Endodermal cell (in vitro differentiated cells): Measurements from ENCODE around the gene TAS2R20. TPM values are rescaled to one million over a fixed set of nuclear protein-coding genes. Genes with fewer than 3 reads are reported as not detected.

ENCODE experiments used
- DNase-seq: peaks from one replicate; pipeline ENCODE4 v3.0.0-alpha.2; 2017
- H3K27ac ChIP-seq: 2 replicates; pipeline ENCODE4 v1.5.1; 2013; ENCODE audit warnings: mild to moderate bottlenecking, low read depth, low read length, moderate library complexity
- H3K27me3 ChIP-seq: 2 replicates; pipeline ENCODE4 v1.6.1; 2013; ENCODE audit warnings: mild to moderate bottlenecking, low read length, moderate library complexity; ENCODE audit not compliant: insufficient read depth, control insufficient read depth, poor library complexity, severe bottlenecking
- H3K36me3 ChIP-seq: 2 replicates; pipeline ENCODE4 v1.7.0; 2013; ENCODE audit warnings: mild to moderate bottlenecking, low read length, moderate library complexity; ENCODE audit not compliant: control insufficient read depth, insufficient read depth
- H3K4me1 ChIP-seq: one replicate; pipeline ENCODE4 v1.7.0; 2013; ENCODE audit warnings: low read length; ENCODE audit not compliant: control insufficient read depth, insufficient read depth
- H3K4me3 ChIP-seq: 2 replicates; pipeline ENCODE4 v1.5.1; 2013; ENCODE audit warnings: mild to moderate bottlenecking, low read length, moderate library complexity
- H3K9ac ChIP-seq: 2 replicates; pipeline ENCODE4 v1.6.1; 2013; ENCODE audit warnings: mild to moderate bottlenecking, low read length, moderate library complexity; ENCODE audit not compliant: poor library complexity, severe bottlenecking; ENCODE audit errors: extremely low read depth
- H3K9me3 ChIP-seq: 2 replicates; pipeline ENCODE4 v1.6.1; 2013; ENCODE audit warnings: mild to moderate bottlenecking, low read length, moderate library complexity; ENCODE audit not compliant: control insufficient read depth
- H3K27ac Mint-ChIP-seq: 2 replicates; pipeline ENCODE4 v1.8.0; 2020; ENCODE audit warnings: mixed read lengths
- H3K27me3 Mint-ChIP-seq: 2 replicates; pipeline ENCODE4 v1.8.0; 2021; ENCODE audit warnings: mild to moderate bottlenecking, mixed read lengths; ENCODE audit not compliant: insufficient read depth
- H3K36me3 Mint-ChIP-seq: 2 replicates; pipeline ENCODE4 v1.8.0; 2020; ENCODE audit warnings: low read depth, mixed read lengths
- H3K4me1 Mint-ChIP-seq: 2 replicates; pipeline ENCODE4 v1.8.0; 2020; ENCODE audit warnings: mixed read lengths
- H3K4me3 Mint-ChIP-seq: 2 replicates; pipeline ENCODE4 v1.8.0; 2020; ENCODE audit warnings: mild to moderate bottlenecking, moderate library complexity, mixed read lengths
- H3K9me3 Mint-ChIP-seq: 2 replicates; pipeline ENCODE4 v1.8.0; 2020; ENCODE audit warnings: mild to moderate bottlenecking, mixed read lengths
- CTCF ChIP-seq: fragments of 200-600 bp; sonication (generic); conservative IDR thresholded peaks from 2 replicates; pipeline ENCODE4 v1.5.0; 2021; ENCODE audit warnings: antibody characterized with exemption, mild to moderate bottlenecking
- WGBS, 2 experiments: methylation state at CpG; one replicate each; pipeline versions ENCODE4 v1.1.5 to v1.1.7; 2013; ENCODE audit warnings: missing lambda C conversion rate in 2 of 2, mixed read lengths in 1 of 2; ENCODE audit not compliant: insufficient coverage in 1 of 2, insufficient read length in 1 of 2; 5-methylcytosine and 5-hydroxymethylcytosine counted together
- total RNA-seq, 2 donors: library from RNA; stranded (reverse); fragmentation: NEBNext Ultra II Directional in 1 of 2; extraction: Animal tissue kit (Norgen Biotek cat#: 25700) in 1 of 2; gene quantifications; 2 replicates in 1 of 2; 3 replicates in 1 of 2; pipeline ENCODE4 v1.2.1, GENCODE V29; 2021

The TAS2R20 gene
- total RNA-seq, 2 donors from 2014 or later: 2.1 to 5.9 TPM

- H3K4me1 Mint-ChIP-seq: peaks cover 6% of the 10 kb centered on the region
- no peak for TF ChIP-seq CTCF
- H3K36me3 Mint-ChIP-seq: peaks cover 34% of the 10 kb centered on the region
- Histone ChIP-seq H3K27me3 (no peaks in the 10 kb centered on the region), H3K9me3 (no peaks in the 10 kb centered on the region), H3K4me3 (no peak overlapping the region), H3K27ac (no peak overlapping the region), H3K9ac (no peak overlapping the region), H3K4me1 (no peaks in the 10 kb centered on the region), H3K36me3 (no peaks in the 10 kb centered on the region)
- H3K9me3 Mint-ChIP-seq: peaks cover 20% of the 10 kb centered on the region
- H3K27me3 Mint-ChIP-seq: no peaks in the 10 kb centered on the region
- DNase-seq: no peak
- WGBS, 2 experiments: 82% methylated on average over 4 of the region's 4 CpGs; no CpG with 5 or more reads in 1 of the 2 experiments
- no peak overlapping the region for H3K4me3 Mint-ChIP-seq
- no peak overlapping the region for H3K27ac Mint-ChIP-seq
Observed at GRCh38 chr12:10960211-10960610, 37.9 kb downstream of the TAS2R20 start.

GRCh38 chr12:10959804-10960203 is 38.3 kb downstream of the TAS2R20 start:
- Mint-ChIP-seq H3K27ac (no peak overlapping the region), H3K4me3 (no peak overlapping the region), H3K36me3 (peaks cover 37% of the 10 kb centered on the region), H3K9me3 (peaks cover 24% of the 10 kb centered on the region), H3K4me1 (peaks cover 6% of the 10 kb centered on the region), H3K27me3 (no peaks in the 10 kb centered on the region)
- Histone ChIP-seq H3K9me3 (no peaks in the 10 kb centered on the region), H3K4me1 (no peaks in the 10 kb centered on the region), H3K27ac (no peak overlapping the region), H3K4me3 (no peak overlapping the region), H3K27me3 (no peaks in the 10 kb centered on the region), H3K36me3 (no peaks in the 10 kb centered on the region), H3K9ac (no peak overlapping the region)
- WGBS, 2 experiments: 75 to 94% methylated on average over 2 of the region's 2 CpGs
- DNase-seq: no peak
- no peak for TF ChIP-seq CTCF

- no peak overlapping the region for H3K9ac ChIP-seq
- H3K4me1 ChIP-seq: no peaks in the 10 kb centered on the region
- no peaks in the 10 kb centered on the region for H3K27me3 ChIP-seq
- TF ChIP-seq CTCF: no peak
- Mint-ChIP-seq H3K9me3 (peaks cover 28% of the 10 kb centered on the region), H3K4me3 (no peak overlapping the region), H3K36me3 (peaks cover 38% of the 10 kb centered on the region), H3K27me3 (no peaks in the 10 kb centered on the region), H3K27ac (no peak overlapping the region), H3K4me1 (peaks cover 5% of the 10 kb centered on the region)
- DNase-seq: no peak
- H3K36me3 ChIP-seq: no peaks in the 10 kb centered on the region
- no peaks in the 10 kb centered on the region for H3K9me3 ChIP-seq
- H3K4me3 ChIP-seq: no peak overlapping the region
- H3K27ac ChIP-seq: no peak overlapping the region
Observed at GRCh38 chr12:10957741-10958140, 40.4 kb downstream of the TAS2R20 start.
